HL-60 (cell line): ENCODE results near the gene NF2.

Experiments
- DNase-seq, 2 experiments: peaks; one replicate each; pipeline ENCODE4 v3.0.0-alpha.2; 2010 to 2020; ENCODE audit warnings: low read depth in 1 of 2, low spot score in 1 of 2
- H3K27ac ChIP-seq: fragments of 250-450 bp; sonication (Bioruptor Pico); replicated peaks from 2 replicates; pipeline ENCODE4 v1.5.1; 2020; ENCODE audit warnings: mild to moderate bottlenecking, moderate library complexity
- H3K27me3 ChIP-seq: fragments of 250-450 bp; sonication (Bioruptor Pico); 2 replicates; pipeline ENCODE4 v1.5.1; 2021; ENCODE audit warnings: mild to moderate bottlenecking, moderate library complexity; ENCODE audit not compliant: insufficient read depth, poor library complexity, severe bottlenecking
- H3K4me3 ChIP-seq: replicated peaks from 2 replicates; pipeline ENCODE4 v1.5.1; 2011; ENCODE audit warnings: mild to moderate bottlenecking, control low read depth, low read length; ENCODE audit not compliant: insufficient read depth
- GABPA ChIP-seq: IDR thresholded peaks from 2 replicates; pipeline ENCODE4 v1.6.1; 2012; ENCODE audit warnings: low read depth
- POLR2AphosphoS5 ChIP-seq: IDR thresholded peaks from 2 replicates; pipeline ENCODE4 v1.6.1; 2012; ENCODE audit warnings: low read depth
- SPI1 ChIP-seq: IDR thresholded peaks from 2 replicates; pipeline ENCODE4 v1.6.1; 2012; ENCODE audit warnings: low read depth, mild to moderate bottlenecking, borderline replicate concordance
- TF ChIP-seq, protein P1 (sequence below): IDR thresholded peaks from one replicate; pipeline ENCODE4 v1.5.1; 2011; ENCODE audit warnings: low read length, control low read depth, inconsistent platforms; ENCODE audit not compliant: insufficient read depth
- TF ChIP-seq, protein P2 (sequence below): IDR thresholded peaks from 2 replicates; pipeline ENCODE4 v1.6.1; 2012; ENCODE audit warnings: low read depth; ENCODE audit not compliant: insufficient replicate concordance

Gene NF2

DNA sequence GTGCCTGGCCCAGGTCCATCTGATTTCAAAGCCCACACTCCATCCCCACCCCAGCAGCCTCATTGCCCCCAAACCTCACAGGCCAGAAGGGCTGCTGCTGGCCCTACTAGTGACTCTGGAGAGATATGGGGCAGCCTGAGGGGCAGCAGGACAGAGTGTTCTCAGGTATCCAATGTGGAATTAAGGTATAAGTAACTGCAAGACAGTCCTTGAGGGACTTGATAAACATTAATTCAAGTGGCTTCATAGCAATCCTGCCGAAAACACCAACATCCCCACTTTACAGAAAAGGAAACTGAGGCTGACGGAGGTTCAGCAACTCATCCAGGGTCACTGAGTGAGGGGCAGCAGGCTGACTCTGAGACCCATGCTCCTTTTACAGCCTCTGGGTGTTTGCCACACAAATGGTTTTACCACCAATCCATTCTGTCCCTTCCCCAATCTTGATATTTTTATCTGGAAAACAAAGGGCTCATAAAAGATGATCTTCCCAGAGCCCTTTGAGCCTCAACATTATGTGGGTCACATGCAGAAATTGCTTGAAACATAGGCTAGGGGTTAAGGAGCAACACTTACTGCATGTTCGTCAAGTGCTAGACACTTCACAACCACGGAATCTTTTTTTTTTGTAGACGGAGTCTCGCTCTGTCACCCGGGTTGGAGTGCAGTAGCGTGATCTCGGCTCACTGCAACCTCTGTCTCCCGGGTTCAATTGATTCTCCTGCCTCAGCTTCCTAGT, 24.8 kb upstream of the NF2 start:
- H3K27ac ChIP-seq: no peak overlapping the region
- DNase-seq: no peak
- TF ChIP-seq SPI1: no peak
- TF ChIP-seq, protein P1, sequence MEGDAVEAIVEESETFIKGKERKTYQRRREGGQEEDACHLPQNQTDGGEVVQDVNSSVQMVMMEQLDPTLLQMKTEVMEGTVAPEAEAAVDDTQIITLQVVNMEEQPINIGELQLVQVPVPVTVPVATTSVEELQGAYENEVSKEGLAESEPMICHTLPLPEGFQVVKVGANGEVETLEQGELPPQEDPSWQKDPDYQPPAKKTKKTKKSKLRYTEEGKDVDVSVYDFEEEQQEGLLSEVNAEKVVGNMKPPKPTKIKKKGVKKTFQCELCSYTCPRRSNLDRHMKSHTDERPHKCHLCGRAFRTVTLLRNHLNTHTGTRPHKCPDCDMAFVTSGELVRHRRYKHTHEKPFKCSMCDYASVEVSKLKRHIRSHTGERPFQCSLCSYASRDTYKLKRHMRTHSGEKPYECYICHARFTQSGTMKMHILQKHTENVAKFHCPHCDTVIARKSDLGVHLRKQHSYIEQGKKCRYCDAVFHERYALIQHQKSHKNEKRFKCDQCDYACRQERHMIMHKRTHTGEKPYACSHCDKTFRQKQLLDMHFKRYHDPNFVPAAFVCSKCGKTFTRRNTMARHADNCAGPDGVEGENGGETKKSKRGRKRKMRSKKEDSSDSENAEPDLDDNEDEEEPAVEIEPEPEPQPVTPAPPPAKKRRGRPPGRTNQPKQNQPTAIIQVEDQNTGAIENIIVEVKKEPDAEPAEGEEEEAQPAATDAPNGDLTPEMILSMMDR: no peak
- TF ChIP-seq, protein P2, sequence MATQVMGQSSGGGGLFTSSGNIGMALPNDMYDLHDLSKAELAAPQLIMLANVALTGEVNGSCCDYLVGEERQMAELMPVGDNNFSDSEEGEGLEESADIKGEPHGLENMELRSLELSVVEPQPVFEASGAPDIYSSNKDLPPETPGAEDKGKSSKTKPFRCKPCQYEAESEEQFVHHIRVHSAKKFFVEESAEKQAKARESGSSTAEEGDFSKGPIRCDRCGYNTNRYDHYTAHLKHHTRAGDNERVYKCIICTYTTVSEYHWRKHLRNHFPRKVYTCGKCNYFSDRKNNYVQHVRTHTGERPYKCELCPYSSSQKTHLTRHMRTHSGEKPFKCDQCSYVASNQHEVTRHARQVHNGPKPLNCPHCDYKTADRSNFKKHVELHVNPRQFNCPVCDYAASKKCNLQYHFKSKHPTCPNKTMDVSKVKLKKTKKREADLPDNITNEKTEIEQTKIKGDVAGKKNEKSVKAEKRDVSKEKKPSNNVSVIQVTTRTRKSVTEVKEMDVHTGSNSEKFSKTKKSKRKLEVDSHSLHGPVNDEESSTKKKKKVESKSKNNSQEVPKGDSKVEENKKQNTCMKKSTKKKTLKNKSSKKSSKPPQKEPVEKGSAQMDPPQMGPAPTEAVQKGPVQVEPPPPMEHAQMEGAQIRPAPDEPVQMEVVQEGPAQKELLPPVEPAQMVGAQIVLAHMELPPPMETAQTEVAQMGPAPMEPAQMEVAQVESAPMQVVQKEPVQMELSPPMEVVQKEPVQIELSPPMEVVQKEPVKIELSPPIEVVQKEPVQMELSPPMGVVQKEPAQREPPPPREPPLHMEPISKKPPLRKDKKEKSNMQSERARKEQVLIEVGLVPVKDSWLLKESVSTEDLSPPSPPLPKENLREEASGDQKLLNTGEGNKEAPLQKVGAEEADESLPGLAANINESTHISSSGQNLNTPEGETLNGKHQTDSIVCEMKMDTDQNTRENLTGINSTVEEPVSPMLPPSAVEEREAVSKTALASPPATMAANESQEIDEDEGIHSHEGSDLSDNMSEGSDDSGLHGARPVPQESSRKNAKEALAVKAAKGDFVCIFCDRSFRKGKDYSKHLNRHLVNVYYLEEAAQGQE: no peak
- no peak for TF ChIP-seq GABPA
- no peak for TF ChIP-seq POLR2AphosphoS5

DNA sequence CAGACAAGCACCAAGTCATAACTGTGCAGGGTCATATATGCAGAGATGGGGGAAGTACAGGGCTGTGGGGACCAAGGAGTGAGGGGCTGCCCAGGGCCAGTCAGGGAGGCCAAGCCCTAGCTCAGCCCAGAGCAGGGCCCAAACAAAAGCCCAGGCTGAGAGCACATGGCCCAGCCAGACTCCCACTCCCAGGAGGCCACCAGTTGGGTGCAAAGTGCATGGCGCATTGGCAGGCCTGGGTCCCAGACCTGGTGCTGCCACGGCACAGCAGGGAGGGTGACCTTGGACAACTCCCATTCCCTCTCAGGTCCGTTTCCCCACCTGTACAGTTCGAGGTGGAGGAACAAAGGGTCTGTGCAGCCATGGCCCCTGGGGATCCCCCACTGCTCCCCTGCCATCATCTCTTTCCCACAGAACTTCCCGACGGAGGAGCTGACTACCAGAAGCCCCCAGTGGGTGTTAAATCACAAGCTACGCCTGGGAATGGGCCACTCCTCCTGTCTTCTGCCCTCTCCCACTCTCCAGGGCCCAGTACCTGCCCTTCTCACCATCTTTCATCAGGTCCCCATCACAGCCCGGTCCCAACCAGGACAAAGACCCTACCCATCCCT, 23.1 kb upstream of the NF2 start:
- Histone ChIP-seq H3K27me3 (no peaks in the 10 kb centered on the region), H3K4me3 (peak overlapping the region; percentile 79), H3K27ac (no peak overlapping the region)
- TF ChIP-seq GABPA (no peak), POLR2AphosphoS5 (no peak), SPI1 (no peak)
- TF ChIP-seq, protein P1: no peak
- TF ChIP-seq, protein P2: no peak
- DNase-seq: peak in 1 of 2 experiments; percentile 6

More for the DNA sequence above, 24.8 kb upstream of the NF2 start:
- H3K27me3 ChIP-seq: no peaks in the 10 kb centered on the region
- H3K4me3 ChIP-seq: no peak overlapping the region

DNA sequence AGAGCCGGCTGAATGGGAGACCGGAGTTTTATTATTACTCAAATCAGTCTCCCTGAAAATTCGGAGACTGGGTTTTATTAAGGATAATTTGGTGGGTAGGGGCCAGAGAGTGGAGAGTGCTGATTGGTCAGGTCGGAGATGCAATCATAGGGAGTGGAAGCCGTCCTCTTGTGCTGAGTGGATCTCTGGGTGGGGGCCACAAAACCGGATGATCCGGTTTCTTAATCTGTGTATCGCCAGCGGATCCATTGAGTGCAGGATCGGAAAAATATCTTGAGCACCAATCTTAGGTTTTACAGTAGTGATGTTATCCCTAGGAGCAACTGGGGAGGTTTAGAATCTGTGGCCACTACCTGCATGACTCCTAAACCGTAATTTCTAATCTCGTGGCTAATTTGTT, 21.6 kb upstream of the NF2 start:
- no peak for DNase-seq
- no peak overlapping the region; the same call in 1 of the 2 replicates for H3K4me3 ChIP-seq
- no peak overlapping the region for H3K27ac ChIP-seq
- H3K27me3 ChIP-seq: no peaks in the 10 kb centered on the region
- TF ChIP-seq GABPA (no peak), POLR2AphosphoS5 (no peak), SPI1 (no peak)
- TF ChIP-seq, protein P2: no peak
- TF ChIP-seq, protein P1: no peak
